Keratinocyte (primary cell): Measurements from ENCODE around the gene MLLT6. TPM values are rescaled to one million over a fixed set of nuclear protein-coding genes. Genes with fewer than 3 reads are reported as not detected.
A peak's percentile ranks its signal among the peaks of the same experiment; 100 is the strongest.

ENCODE experiments used
- DNase-seq: peaks from one replicate; pipeline ENCODE4 v3.0.0-alpha.2; 2011; ENCODE audit warnings: low read depth, missing footprints, low spot score
- FAIRE-seq: peaks from 2 replicates; lab custom pipeline; 2011; peaks lifted over from hg19 to GRCh38; lab: Jason Lieb, UNC
- H2AFZ ChIP-seq: 2 replicates; pipeline ENCODE4 v1.6.0; 2012; ENCODE audit warnings: low read length, control low read depth, inconsistent platforms; ENCODE audit not compliant: control insufficient read depth
- H3K27ac ChIP-seq: 2 replicates; pipeline ENCODE4 v1.5.1; 2011; ENCODE audit warnings: low read length; ENCODE audit not compliant: control insufficient read depth, insufficient read depth
- H3K27me3 ChIP-seq: 3 replicates; pipeline ENCODE4 v1.6.0; 2011; ENCODE audit warnings: low read length; ENCODE audit not compliant: control insufficient read depth, insufficient read depth; ENCODE audit errors: extremely low read depth
- H3K36me3 ChIP-seq, 2 experiments: 2 replicates in 1 of 2; 3 replicates in 1 of 2; pipeline ENCODE4 v1.5.1; 2011; ENCODE audit warnings: low read length in 2 of 2, mild to moderate bottlenecking in 1 of 2; ENCODE audit not compliant: control insufficient read depth in 2 of 2, insufficient read depth in 2 of 2; ENCODE audit errors: extremely low read depth in 1 of 2
- H3K4me1 ChIP-seq: 3 replicates; pipeline ENCODE4 v1.5.1; 2011; ENCODE audit warnings: low read length; ENCODE audit not compliant: control insufficient read depth, insufficient read depth; ENCODE audit errors: extremely low read depth
- H3K4me2 ChIP-seq: 3 replicates; pipeline ENCODE4 v1.6.0; 2011; ENCODE audit warnings: low read depth, low read length; ENCODE audit not compliant: control insufficient read depth, insufficient read depth; ENCODE audit errors: extremely low read depth
- H3K4me3 ChIP-seq, 3 experiments: fragments of 200-600 bp in 1 of 3; sonication (generic) in 1 of 3; 2 replicates in 2 of 3; 3 replicates in 1 of 3; pipeline ENCODE4 v1.5.1; 2011 to 2016; ENCODE audit warnings: low read length in 3 of 3, mild to moderate bottlenecking in 3 of 3, control low read depth in 2 of 3, inconsistent platforms in 1 of 3, low read depth in 1 of 3, mixed read lengths in 1 of 3, mixed run types in 1 of 3, moderate library complexity in 1 of 3; ENCODE audit not compliant: control insufficient read depth in 2 of 3, insufficient read depth in 2 of 3; ENCODE audit errors: extremely low read depth in 1 of 3
- H3K79me2 ChIP-seq: 2 replicates; pipeline ENCODE4 v1.6.0; 2012; ENCODE audit warnings: low read length; ENCODE audit not compliant: control insufficient read depth, insufficient read depth
- H3K9ac ChIP-seq: 3 replicates; pipeline ENCODE4 v1.6.0; 2011; ENCODE audit warnings: low read length; ENCODE audit not compliant: control insufficient read depth, insufficient read depth; ENCODE audit errors: extremely low read depth
- H3K9me1 ChIP-seq: 3 replicates; pipeline ENCODE4 v1.6.0; 2011; ENCODE audit warnings: low read length; ENCODE audit not compliant: control insufficient read depth, insufficient read depth; ENCODE audit errors: extremely low read depth
- H3K9me3 ChIP-seq: 2 replicates; pipeline ENCODE4 v1.5.1; 2012; ENCODE audit warnings: low read depth, low read length; ENCODE audit not compliant: control insufficient read depth
- H4K20me1 ChIP-seq: 3 replicates; pipeline ENCODE4 v1.6.0; 2011; ENCODE audit warnings: low read length; ENCODE audit not compliant: control insufficient read depth, insufficient read depth; ENCODE audit errors: extremely low read depth
- EZH2 ChIP-seq: IDR thresholded peaks from one replicate; pipeline ENCODE4 v1.6.1; 2012; ENCODE audit warnings: inconsistent platforms, mild to moderate bottlenecking, low read length, moderate library complexity
- dilution Hi-C: fragments of 300-500 bp; cut with MboI; formaldehyde crosslinking; loops from one replicate; pipeline ENCODE4 v1.7.0; 2020; ENCODE audit warnings: low sequenced_read_pairs; ENCODE audit not compliant: extremely low pct_ligation_motif_present
- polyA plus RNA-seq, 5 experiments: library from polyadenylated mRNA; depleted of rRNA in 3 of 5; stranded (reverse) in 3 of 5; stranded (forward) in 1 of 5; unstranded in 1 of 5; fragments of >200 nt; gene quantifications; 1 replicate in 1 of 5; 2 replicates in 3 of 5; 3 replicates in 1 of 5; pipeline versions ENCODE4 v1.2.1 to v1.2.3, GENCODE V29; 2011 to 2012; ENCODE audit warnings: missing spikeins in 2 of 5, low read depth in 1 of 5, low replicate concordance in 1 of 5
- TF ChIP-seq, protein P1 (sequence below), 3 experiments: IDR thresholded peaks in 1 of 3; conservative IDR thresholded peaks in 1 of 3; optimal IDR thresholded peaks in 1 of 3; 2 replicates in 2 of 3; 3 replicates in 1 of 3; pipeline versions ENCODE3 to v1.5.1; 2011; ENCODE audit warnings: low read length in 3 of 3, mild to moderate bottlenecking in 3 of 3, moderate library complexity in 2 of 3, control low read depth in 1 of 3, inconsistent platforms in 1 of 3; ENCODE audit not compliant: insufficient read depth in 2 of 3; ENCODE audit errors: extremely low read depth in 1 of 3

MLLT6 gene
- polyA plus RNA-seq, 1 donor (not counting 4 experiments of a cell fraction or from before 2014, with no cell fraction given), result 17.4 TPM

DNA sequence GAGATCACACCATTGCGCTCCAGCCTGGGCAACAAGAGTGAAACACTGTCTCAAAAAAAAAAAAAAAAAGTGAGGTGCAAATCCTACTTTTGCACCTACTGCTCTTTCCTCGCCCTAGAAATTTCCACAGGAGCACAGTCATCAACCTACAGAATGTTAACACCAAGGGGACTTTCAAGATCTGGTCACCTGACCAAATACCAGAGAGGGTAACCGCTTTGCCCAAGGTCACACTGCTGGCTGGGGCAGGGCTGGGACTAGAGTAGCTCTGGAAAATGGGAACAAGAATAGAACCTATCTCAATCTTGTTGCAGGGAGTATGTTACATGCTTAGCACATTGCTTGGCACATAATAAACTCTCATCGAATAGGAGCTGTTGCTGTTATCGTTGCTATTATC, 6.3 kb upstream of the MLLT6 start:
- no peak overlapping the region for H3K9ac ChIP-seq
- H3K27me3 ChIP-seq, result peaks cover 3% of the 10 kb centered on the region
- dilution Hi-C loops, result no loop called here
- no peaks in the 10 kb centered on the region for H4K20me1 ChIP-seq
- H3K4me1 ChIP-seq, result peaks cover 24% of the 10 kb centered on the region
- H3K36me3 ChIP-seq, result no peaks in the 10 kb centered on the region
- no peak for TF ChIP-seq EZH2
- TF ChIP-seq, protein P1, sequence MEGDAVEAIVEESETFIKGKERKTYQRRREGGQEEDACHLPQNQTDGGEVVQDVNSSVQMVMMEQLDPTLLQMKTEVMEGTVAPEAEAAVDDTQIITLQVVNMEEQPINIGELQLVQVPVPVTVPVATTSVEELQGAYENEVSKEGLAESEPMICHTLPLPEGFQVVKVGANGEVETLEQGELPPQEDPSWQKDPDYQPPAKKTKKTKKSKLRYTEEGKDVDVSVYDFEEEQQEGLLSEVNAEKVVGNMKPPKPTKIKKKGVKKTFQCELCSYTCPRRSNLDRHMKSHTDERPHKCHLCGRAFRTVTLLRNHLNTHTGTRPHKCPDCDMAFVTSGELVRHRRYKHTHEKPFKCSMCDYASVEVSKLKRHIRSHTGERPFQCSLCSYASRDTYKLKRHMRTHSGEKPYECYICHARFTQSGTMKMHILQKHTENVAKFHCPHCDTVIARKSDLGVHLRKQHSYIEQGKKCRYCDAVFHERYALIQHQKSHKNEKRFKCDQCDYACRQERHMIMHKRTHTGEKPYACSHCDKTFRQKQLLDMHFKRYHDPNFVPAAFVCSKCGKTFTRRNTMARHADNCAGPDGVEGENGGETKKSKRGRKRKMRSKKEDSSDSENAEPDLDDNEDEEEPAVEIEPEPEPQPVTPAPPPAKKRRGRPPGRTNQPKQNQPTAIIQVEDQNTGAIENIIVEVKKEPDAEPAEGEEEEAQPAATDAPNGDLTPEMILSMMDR (optimal IDR thresholded peaks at IDR 0.05 in 1 of 3, IDR thresholded peaks at IDR 0.05 in 1 of 3, conservative IDR thresholded peaks at IDR 0.05 in 1 of 3; ENCODE audit: extremely low read depth in 1 of 3, insufficient read depth in 2 of 3, low read length in 3 of 3), result no peak
- no peaks in the 10 kb centered on the region for H3K9me1 ChIP-seq
- H2AFZ ChIP-seq, result no peak overlapping the region
- no peak overlapping the region for H3K4me3 ChIP-seq
- DNase-seq, result no peak
- FAIRE-seq, result no peak
- no peaks in the 10 kb centered on the region for H3K9me3 ChIP-seq
- H3K79me2 ChIP-seq, result no peaks in the 10 kb centered on the region
- no peak overlapping the region for H3K4me2 ChIP-seq
- H3K27ac ChIP-seq, result no peak overlapping the region

DNA sequence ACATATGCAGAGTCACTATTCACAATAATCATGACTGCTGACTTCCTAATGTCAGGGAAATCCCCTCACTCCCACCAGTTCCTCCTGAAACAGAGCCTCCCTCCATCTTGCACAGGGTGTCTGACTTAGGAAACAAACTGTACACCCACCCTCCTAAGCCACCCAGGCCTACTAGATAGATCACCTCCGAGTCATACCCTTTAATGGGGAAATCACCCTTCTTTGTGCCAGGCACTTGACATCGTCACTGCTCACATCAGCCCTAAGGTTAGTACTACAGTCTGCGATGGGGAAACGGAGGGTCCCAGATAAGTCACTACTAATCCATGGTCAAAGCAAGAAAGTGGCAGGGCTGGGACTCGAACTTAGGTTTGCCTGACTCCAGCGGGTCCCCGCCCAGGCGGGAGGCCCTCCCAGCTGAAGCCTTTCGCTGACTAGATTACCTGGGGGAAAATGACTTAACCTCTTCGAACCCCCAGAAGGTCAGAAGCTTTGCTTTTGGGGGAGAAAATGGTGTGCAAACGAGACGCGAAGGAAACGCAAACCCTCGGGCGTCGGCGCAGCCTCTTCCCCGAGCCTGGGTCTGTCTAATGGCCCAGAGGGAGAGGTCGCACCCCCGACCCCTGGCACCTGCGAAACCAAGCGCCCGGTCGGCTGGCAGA, 3.4 kb upstream of the MLLT6 start:
- dilution Hi-C loops, result no loop called here
- Histone ChIP-seq H3K36me3 (no peaks in the 10 kb centered on the region), H3K79me2 (no peaks in the 10 kb centered on the region), H3K27me3 (peaks cover 3% of the 10 kb centered on the region), H2AFZ (peak overlapping the region; percentile 24), H3K4me2 (peak overlapping the region; percentile 55), H3K4me3 (peak overlapping the region; percentile 51 to 68 (median 66)), H3K9ac (peak overlapping the region; percentile 85), H4K20me1 (no peaks in the 10 kb centered on the region), H3K4me1 (peaks cover 37% of the 10 kb centered on the region), H3K9me1 (no peaks in the 10 kb centered on the region), H3K27ac (peak overlapping the region; percentile 66), H3K9me3 (no peaks in the 10 kb centered on the region)
- DNase-seq (no peak), FAIRE-seq (no peak)
- TF ChIP-seq, protein P1 (optimal IDR thresholded peaks at IDR 0.05 in 1 of 3, IDR thresholded peaks at IDR 0.05 in 1 of 3, conservative IDR thresholded peaks at IDR 0.05 in 1 of 3; ENCODE audit: extremely low read depth in 1 of 3, insufficient read depth in 2 of 3, low read length in 3 of 3), result no peak
- TF ChIP-seq EZH2, result no peak
